ENCODE measurements around the gene COQ3. TPM values are rescaled to one million over a fixed set of nuclear protein-coding genes. Genes with fewer than 3 reads are reported as not detected.
A peak's percentile ranks its signal among the peaks of the same experiment; 100 is the strongest.

Gene COQ3
- total RNA-seq, 1 experiment from 2014 or later = 13.9 TPM

DNA sequence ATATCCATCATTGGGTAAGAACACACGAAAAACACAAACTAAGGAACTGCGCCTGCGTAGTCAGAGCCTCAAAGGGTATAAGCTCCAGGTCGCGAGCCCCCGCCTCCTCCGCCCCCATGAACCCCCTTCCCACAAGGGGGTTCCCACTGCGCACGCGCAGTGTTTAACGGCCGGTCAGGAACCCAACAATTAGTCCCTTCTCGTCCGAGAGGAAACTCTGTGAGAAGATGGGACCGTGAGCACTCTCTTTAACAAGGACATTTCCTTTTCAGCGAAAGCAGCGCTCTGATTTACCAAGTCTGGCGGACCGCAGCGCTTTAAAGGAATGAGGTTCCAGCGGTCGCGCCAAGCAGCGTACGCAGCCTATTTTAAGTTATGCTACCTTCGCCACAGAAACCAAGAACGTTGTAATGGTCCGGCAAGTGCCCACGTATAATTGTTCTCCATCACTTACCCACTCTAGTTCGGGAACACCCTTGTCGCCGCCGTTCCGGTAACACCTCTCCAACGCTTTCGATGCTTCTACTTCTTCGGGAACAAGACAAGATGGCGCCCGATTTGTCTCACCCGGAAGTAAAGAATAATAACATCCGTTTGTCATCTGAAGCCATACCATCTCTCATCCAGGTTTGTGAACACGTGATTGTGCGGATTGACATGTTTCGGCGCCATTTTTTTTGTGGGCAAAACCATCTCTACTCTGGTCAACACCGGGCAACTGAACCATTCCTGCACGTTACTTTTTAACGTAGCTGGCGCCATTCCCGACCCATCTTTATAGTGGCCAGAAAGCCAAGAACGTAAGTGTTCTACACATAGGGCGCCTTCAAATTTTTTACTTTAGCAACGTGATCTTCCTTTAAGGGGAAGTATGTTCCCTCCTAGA lies 31.0 kb upstream of the COQ3 start, which contains the start of gene PNISR:
TSS of gene PNISR (minus strand) at position 548 of the 886 bp plus-strand sequence. CDS start 10,649 bp downstream, outside the sequence.
- no peaks in the 10 kb centered on the region for H3K9me3 Mint-ChIP-seq
- peak within 1 kb of the TSS; percentile 97 for H3K4me3 Mint-ChIP-seq
- DNase-seq (ENCODE audit: low spot score) (peak; percentile 83), ATAC-seq (peak; percentile 79)
- ChIA-PET POLR2A (interaction anchor here (0.6 to 2.9 kb wide), 5 partner anchors 30 to 143 kb away, joined by 3 to 11 read pairs (median 5); partner anchors contain the start of genes CCNC and COQ3), CTCF (interaction anchor here (0.8 to 2.0 kb wide), 8 partner anchors 31 to 96 kb away, joined by 3 to 12 read pairs (median 3); partner anchors contain the start of gene COQ3)
- H3K36me3 Mint-ChIP-seq = peaks cover 18% of the 10 kb centered on the region
- no peaks in the 10 kb centered on the region; the same call in 1 of the 2 replicates for H3K27me3 Mint-ChIP-seq (ENCODE audit: low read depth)
- peak within 1 kb of the TSS; percentile 100 for H3K27ac Mint-ChIP-seq
- H3K4me1 Mint-ChIP-seq = peaks cover 73% of the 10 kb centered on the region
- TF ChIP-seq ZNF423 (CRISPR knock-in tag; IDR thresholded peaks at IDR 0.05) (no peak), JUN (CRISPR knock-in tag; IDR thresholded peaks at IDR 0.05) (no peak), NR2C2 (CRISPR knock-in tag; IDR thresholded peaks at IDR 0.05) (peak; percentile 93), FOXK1 (CRISPR knock-in tag; IDR thresholded peaks at IDR 0.05) (peak; percentile 95; the same call in 1 of the 2 replicates), MAX (CRISPR knock-in tag; IDR thresholded peaks at IDR 0.05) (peak; percentile 80), NFATC4 (CRISPR knock-in tag; IDR thresholded peaks at IDR 0.05) (no peak), GABPB1 (CRISPR knock-in tag; IDR thresholded peaks at IDR 0.05) (peak; percentile 72; the same call in 1 of the 2 replicates), TEAD1 (CRISPR knock-in tag; IDR thresholded peaks at IDR 0.05) (peak; percentile 76; the same call in 1 of the 2 replicates), NFE2L1 (CRISPR knock-in tag; IDR thresholded peaks at IDR 0.05) (peak; percentile 65; the same call in 1 of the 2 replicates), TCF7 (CRISPR knock-in tag; IDR thresholded peaks at IDR 0.05; ENCODE audit: low read depth) (no peak), USF2 (CRISPR knock-in tag; IDR thresholded peaks at IDR 0.05) (peak; percentile 93), MYBL2 (CRISPR knock-in tag; IDR thresholded peaks at IDR 0.05) (peak; percentile 35; the same call in 1 of the 2 replicates), USF1 (CRISPR knock-in tag; IDR thresholded peaks at IDR 0.05) (peak; percentile 91), ZNF232 (CRISPR knock-in tag; IDR thresholded peaks at IDR 0.05) (peak; percentile 17; the same call in 1 of the 2 replicates), CREB1 (CRISPR knock-in tag; IDR thresholded peaks at IDR 0.05) (no peak), ARID4B (CRISPR knock-in tag; IDR thresholded peaks at IDR 0.05; ENCODE audit: borderline replicate concordance) (peak; percentile 75; the same call in 1 of the 2 replicates)
- TF ChIP-seq, protein P1, sequence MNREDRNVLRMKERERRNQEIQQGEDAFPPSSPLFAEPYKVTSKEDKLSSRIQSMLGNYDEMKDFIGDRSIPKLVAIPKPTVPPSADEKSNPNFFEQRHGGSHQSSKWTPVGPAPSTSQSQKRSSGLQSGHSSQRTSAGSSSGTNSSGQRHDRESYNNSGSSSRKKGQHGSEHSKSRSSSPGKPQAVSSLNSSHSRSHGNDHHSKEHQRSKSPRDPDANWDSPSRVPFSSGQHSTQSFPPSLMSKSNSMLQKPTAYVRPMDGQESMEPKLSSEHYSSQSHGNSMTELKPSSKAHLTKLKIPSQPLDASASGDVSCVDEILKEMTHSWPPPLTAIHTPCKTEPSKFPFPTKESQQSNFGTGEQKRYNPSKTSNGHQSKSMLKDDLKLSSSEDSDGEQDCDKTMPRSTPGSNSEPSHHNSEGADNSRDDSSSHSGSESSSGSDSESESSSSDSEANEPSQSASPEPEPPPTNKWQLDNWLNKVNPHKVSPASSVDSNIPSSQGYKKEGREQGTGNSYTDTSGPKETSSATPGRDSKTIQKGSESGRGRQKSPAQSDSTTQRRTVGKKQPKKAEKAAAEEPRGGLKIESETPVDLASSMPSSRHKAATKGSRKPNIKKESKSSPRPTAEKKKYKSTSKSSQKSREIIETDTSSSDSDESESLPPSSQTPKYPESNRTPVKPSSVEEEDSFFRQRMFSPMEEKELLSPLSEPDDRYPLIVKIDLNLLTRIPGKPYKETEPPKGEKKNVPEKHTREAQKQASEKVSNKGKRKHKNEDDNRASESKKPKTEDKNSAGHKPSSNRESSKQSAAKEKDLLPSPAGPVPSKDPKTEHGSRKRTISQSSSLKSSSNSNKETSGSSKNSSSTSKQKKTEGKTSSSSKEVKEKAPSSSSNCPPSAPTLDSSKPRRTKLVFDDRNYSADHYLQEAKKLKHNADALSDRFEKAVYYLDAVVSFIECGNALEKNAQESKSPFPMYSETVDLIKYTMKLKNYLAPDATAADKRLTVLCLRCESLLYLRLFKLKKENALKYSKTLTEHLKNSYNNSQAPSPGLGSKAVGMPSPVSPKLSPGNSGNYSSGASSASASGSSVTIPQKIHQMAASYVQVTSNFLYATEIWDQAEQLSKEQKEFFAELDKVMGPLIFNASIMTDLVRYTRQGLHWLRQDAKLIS (CRISPR knock-in tag; IDR thresholded peaks at IDR 0.05; ENCODE audit: borderline replicate concordance) = 0 out of 2 replicates have a peak, but pooled peaks have one; percentile 70
- TF ChIP-seq, protein P2, sequence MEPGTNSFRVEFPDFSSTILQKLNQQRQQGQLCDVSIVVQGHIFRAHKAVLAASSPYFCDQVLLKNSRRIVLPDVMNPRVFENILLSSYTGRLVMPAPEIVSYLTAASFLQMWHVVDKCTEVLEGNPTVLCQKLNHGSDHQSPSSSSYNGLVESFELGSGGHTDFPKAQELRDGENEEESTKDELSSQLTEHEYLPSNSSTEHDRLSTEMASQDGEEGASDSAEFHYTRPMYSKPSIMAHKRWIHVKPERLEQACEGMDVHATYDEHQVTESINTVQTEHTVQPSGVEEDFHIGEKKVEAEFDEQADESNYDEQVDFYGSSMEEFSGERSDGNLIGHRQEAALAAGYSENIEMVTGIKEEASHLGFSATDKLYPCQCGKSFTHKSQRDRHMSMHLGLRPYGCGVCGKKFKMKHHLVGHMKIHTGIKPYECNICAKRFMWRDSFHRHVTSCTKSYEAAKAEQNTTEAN (CRISPR knock-in tag; IDR thresholded peaks at IDR 0.05) = peak; percentile 78; the same call in 1 of the 2 replicates

Data from WTC11 (cell line).